ENCODE measurements around the gene SND1. TPM values are rescaled to one million over a fixed set of nuclear protein-coding genes. Genes with fewer than 3 reads are reported as not detected.

Gene SND1
- total RNA-seq, 1 donor from 2014 or later: 85.9 TPM

- peaks cover 0 to 7% of the 10 kb centered on the region in 2 donors for H3K36me3 ChIP-seq
- no peak overlapping the region for H3K4me3 ChIP-seq
- no peak for TF ChIP-seq CTCF (IDR thresholded peaks at IDR 0.05)
- no peak for TF ChIP-seq POLR2A (IDR thresholded peaks at IDR 0.05)
- no peak for TF ChIP-seq POLR2AphosphoS5 (IDR thresholded peaks at IDR 0.05; ENCODE audit: insufficient read depth in 1 of 2, low read depth in 1 of 2)
- no peaks in the 10 kb centered on the region for H3K27me3 ChIP-seq
- H3K27ac ChIP-seq: no peak overlapping the region
- no peaks in the 10 kb centered on the region for H3K9me3 ChIP-seq
- DNase-seq (ENCODE audit: extremely low spot score in 2 of 2): no peak
- H3K4me1 ChIP-seq: peaks cover 6% of the 10 kb centered on the region
- intact Hi-C loops (cut with DNase I): no loop called here
Observed at GRCh38 chr7:127807829-127808228, 155.8 kb downstream of the SND1 start.

- intact Hi-C loops (cut with DNase I): no loop called here
- TF ChIP-seq POLR2A (IDR thresholded peaks at IDR 0.05): no peak
- TF ChIP-seq POLR2AphosphoS5 (IDR thresholded peaks at IDR 0.05; ENCODE audit: insufficient read depth in 1 of 2, low read depth in 1 of 2): no peak
- no peak for TF ChIP-seq CTCF (IDR thresholded peaks at IDR 0.05)
Observed at GRCh38 chr7:127809261-127809702, 157.3 kb downstream of the SND1 start.

GRCh38 chr7:127810113-127810512 lies 158.1 kb downstream of the SND1 start:
- no peak overlapping the region for H3K4me3 ChIP-seq
- no peak for DNase-seq (ENCODE audit: extremely low spot score in 2 of 2)
- intact Hi-C loops (cut with DNase I): no loop called here
- no peaks in the 10 kb centered on the region for H3K9me3 ChIP-seq
- peaks cover 0 to 7% of the 10 kb centered on the region in 2 donors for H3K36me3 ChIP-seq
- TF ChIP-seq CTCF (IDR thresholded peaks at IDR 0.05) (no peak), POLR2A (IDR thresholded peaks at IDR 0.05) (no peak), POLR2AphosphoS5 (IDR thresholded peaks at IDR 0.05; ENCODE audit: insufficient read depth in 1 of 2, low read depth in 1 of 2) (no peak)
- no peak overlapping the region for H3K27ac ChIP-seq
- H3K27me3 ChIP-seq: no peaks in the 10 kb centered on the region
- peaks cover 6% of the 10 kb centered on the region for H3K4me1 ChIP-seq

More at GRCh38 chr7:127809261-127809702, 157.3 kb downstream of the SND1 start:
- Histone ChIP-seq H3K27me3 (no peaks in the 10 kb centered on the region), H3K4me3 (no peak overlapping the region), H3K4me1 (peaks cover 6% of the 10 kb centered on the region), H3K36me3 (peaks cover 0 to 7% of the 10 kb centered on the region in 2 donors), H3K9me3 (no peaks in the 10 kb centered on the region), H3K27ac (no peak overlapping the region)
- DNase-seq (ENCODE audit: extremely low spot score in 2 of 2): no peak

GRCh38 chr7:127810696-127811660 lies 159.0 kb downstream of the SND1 start:
- no peak for DNase-seq (ENCODE audit: extremely low spot score in 2 of 2)
- Histone ChIP-seq H3K4me3 (no peak overlapping the region), H3K27ac (no peak overlapping the region), H3K36me3 (peaks cover 0 to 7% of the 10 kb centered on the region in 2 donors), H3K9me3 (no peaks in the 10 kb centered on the region), H3K4me1 (peaks cover 6% of the 10 kb centered on the region), H3K27me3 (no peaks in the 10 kb centered on the region)
- TF ChIP-seq POLR2AphosphoS5 (IDR thresholded peaks at IDR 0.05; ENCODE audit: insufficient read depth in 1 of 2, low read depth in 1 of 2) (no peak), POLR2A (IDR thresholded peaks at IDR 0.05) (no peak), CTCF (IDR thresholded peaks at IDR 0.05) (no peak)
- intact Hi-C loops (cut with DNase I): no loop called here

- Histone ChIP-seq H3K4me1 (peaks cover 6% of the 10 kb centered on the region), H3K9me3 (no peaks in the 10 kb centered on the region), H3K27ac (no peak overlapping the region), H3K27me3 (no peaks in the 10 kb centered on the region), H3K36me3 (peaks cover 0 to 7% of the 10 kb centered on the region in 2 donors), H3K4me3 (no peak overlapping the region)
- TF ChIP-seq CTCF (IDR thresholded peaks at IDR 0.05): no peak
- no peak for TF ChIP-seq POLR2A (IDR thresholded peaks at IDR 0.05)
- no peak for TF ChIP-seq POLR2AphosphoS5 (IDR thresholded peaks at IDR 0.05; ENCODE audit: insufficient read depth in 1 of 2, low read depth in 1 of 2)
- DNase-seq (ENCODE audit: extremely low spot score in 2 of 2): no peak
- intact Hi-C loops (cut with DNase I): no loop called here
Observed at GRCh38 chr7:127812540-127812939, 160.5 kb downstream of the SND1 start.

Measured in vagina (tissue), 2 donors.